NCI-H2171 (cell line): ENCODE results near the gene ADAMTSL1.
"Not testable (repeated sequence)": the region's sequence is repeated elsewhere in the genome, so short reads cannot be mapped to it uniquely, and the experiment has no call there.

ENCODE experiments used
- DNase-seq: peaks from one replicate; lab custom pipeline; 2025; lab: John Stamatoyannopoulos, UW

ADAMTSL1 gene

GRCh38 chr9:18905883-18906629, 432.1 kb downstream of the ADAMTSL1 start:
- no peak for DNase-seq

GRCh38 chr9:18906656-18907395, 432.9 kb downstream of the ADAMTSL1 start:
- DNase-seq = no peak

- DNase-seq = no peak
Measured at GRCh38 chr9:18907927-18908625, 434.1 kb downstream of the ADAMTSL1 start.

- no peak for DNase-seq
Measured at GRCh38 chr9:18909140-18910018, 435.4 kb downstream of the ADAMTSL1 start.

GRCh38 chr9:18910435-18910834, 436.5 kb downstream of the ADAMTSL1 start:
- DNase-seq = no peak

GRCh38 chr9:18910916-18911315, 437.0 kb downstream of the ADAMTSL1 start:
- DNase-seq = no peak

- DNase-seq = no peak
Measured at GRCh38 chr9:18911714-18912342, 437.9 kb downstream of the ADAMTSL1 start.

GRCh38 chr9:18920141-18921084, 446.5 kb downstream of the ADAMTSL1 start:
- DNase-seq = no peak

- no peak for DNase-seq
Measured at GRCh38 chr9:18921366-18922075, 447.6 kb downstream of the ADAMTSL1 start.

GRCh38 chr9:18922161-18922885, 448.4 kb downstream of the ADAMTSL1 start:
- no peak for DNase-seq

- DNase-seq = no peak
Measured at GRCh38 chr9:18923167-18923566, 449.2 kb downstream of the ADAMTSL1 start.

GRCh38 chr9:18923671-18924430, 449.9 kb downstream of the ADAMTSL1 start:
- no peak for DNase-seq

- no peak for DNase-seq
Measured at GRCh38 chr9:18925880-18926279, 451.9 kb downstream of the ADAMTSL1 start.

GRCh38 chr9:18926513-18926912, 452.6 kb downstream of the ADAMTSL1 start:
- no peak for DNase-seq

GRCh38 chr9:18928711-18929110, 454.8 kb downstream of the ADAMTSL1 start:
- DNase-seq = no peak

GRCh38 chr9:18930611-18931010, 456.7 kb downstream of the ADAMTSL1 start:
- not testable (repeated sequence) for DNase-seq

GRCh38 chr9:18935541-18935940, 461.6 kb downstream of the ADAMTSL1 start:
- DNase-seq = no peak
